CD4-positive, alpha-beta T cell treated with Interferon gamma for 1 hour (primary cell): ENCODE measurements around the gene ANKRD9.

Experiments
- DNase-seq: peaks from one replicate; pipeline ENCODE4 v3.0.0-alpha.2; 2020

ANKRD9 gene

GRCh38 chr14:102471921-102472790 lies 37.4 kb downstream of the ANKRD9 start:
- no peak for DNase-seq

- DNase-seq, result no peak
Observed at GRCh38 chr14:102469261-102469660, 40.3 kb downstream of the ANKRD9 start.

- DNase-seq, result no peak
Observed at GRCh38 chr14:102464846-102465341, 44.7 kb downstream of the ANKRD9 start.

- DNase-seq, result no peak
Observed at GRCh38 chr14:102464006-102464405, 45.6 kb downstream of the ANKRD9 start.

GRCh38 chr14:102462391-102462790 lies 47.2 kb downstream of the ANKRD9 start:
- DNase-seq, result no peak

GRCh38 chr14:102461490-102462338 lies 47.9 kb downstream of the ANKRD9 start:
- no peak for DNase-seq

- no peak for DNase-seq
Observed at GRCh38 chr14:102457509-102457908, 52.1 kb downstream of the ANKRD9 start.

- no peak for DNase-seq
Observed at GRCh38 chr14:102454711-102455110, 54.9 kb downstream of the ANKRD9 start.

GRCh38 chr14:102452302-102452701 lies 57.3 kb downstream of the ANKRD9 start:
- no peak for DNase-seq
